Measurements from ENCODE around the gene FANCD2OS.
"Not testable (repeated sequence)": the region's sequence is repeated elsewhere in the genome, so short reads cannot be mapped to it uniquely, and the experiment has no call there.

Gene FANCD2OS

GRCh38 chr3:10093678-10094077 lies 14.4 kb downstream of the FANCD2OS start:
- H3K4me3 ChIP-seq (ENCODE audit: low read length), result no peak overlapping the region
- DNase-seq (ENCODE audit: low read depth), result no peak
- TF ChIP-seq CTCF (conservative IDR thresholded peaks at IDR 0.05; ENCODE audit: low read depth, low read length), result no peak

- H3K4me3 ChIP-seq (ENCODE audit: low read length); DNase-seq (ENCODE audit: low read depth): not testable (repeated sequence)
These were observed 16.7 kb downstream of the FANCD2OS start for GRCh38 chr3:10091387-10091786.

- not testable (repeated sequence) for DNase-seq (ENCODE audit: low read depth); H3K4me3 ChIP-seq (ENCODE audit: low read length)
These were observed 17.3 kb downstream of the FANCD2OS start for GRCh38 chr3:10090774-10091173.

GRCh38 chr3:10090179-10090578 lies 17.9 kb downstream of the FANCD2OS start:
- TF ChIP-seq CTCF (conservative IDR thresholded peaks at IDR 0.05; ENCODE audit: low read depth, low read length), result no peak

GRCh38 chr3:10088256-10088655 lies 19.8 kb downstream of the FANCD2OS start:
- TF ChIP-seq CTCF (conservative IDR thresholded peaks at IDR 0.05; ENCODE audit: low read depth, low read length), result no peak
- no peak overlapping the region for H3K4me3 ChIP-seq (ENCODE audit: low read length)
- no peak for DNase-seq (ENCODE audit: low read depth)

More at GRCh38 chr3:10090179-10090578, 17.9 kb downstream of the FANCD2OS start:
- DNase-seq (ENCODE audit: low read depth), result no peak
- no peak overlapping the region for H3K4me3 ChIP-seq (ENCODE audit: low read length)

GRCh38 chr3:10085738-10086137 lies 22.3 kb downstream of the FANCD2OS start:
- no peak for TF ChIP-seq CTCF (conservative IDR thresholded peaks at IDR 0.05; ENCODE audit: low read depth, low read length)
- DNase-seq (ENCODE audit: low read depth), result no peak
- H3K4me3 ChIP-seq (ENCODE audit: low read length), result no peak overlapping the region

- H3K4me3 ChIP-seq (ENCODE audit: low read length), result no peak overlapping the region
- no peak for DNase-seq (ENCODE audit: low read depth)
- TF ChIP-seq CTCF (conservative IDR thresholded peaks at IDR 0.05; ENCODE audit: low read depth, low read length), result no peak
These were observed 26.2 kb downstream of the FANCD2OS start for GRCh38 chr3:10081871-10082270.

GRCh38 chr3:10074666-10075065 lies 33.4 kb downstream of the FANCD2OS start:
- TF ChIP-seq CTCF (conservative IDR thresholded peaks at IDR 0.05; ENCODE audit: low read depth, low read length), result no peak
- no peak overlapping the region for H3K4me3 ChIP-seq (ENCODE audit: low read length)
- DNase-seq (ENCODE audit: low read depth), result no peak

GRCh38 chr3:10070077-10070476 lies 38.0 kb downstream of the FANCD2OS start:
- H3K4me3 ChIP-seq (ENCODE audit: low read length); DNase-seq (ENCODE audit: low read depth): not testable (repeated sequence)

Data from retinal pigment epithelial cell (primary cell).